Measurements from ENCODE around the gene CNIH2. TPM values are rescaled to one million over a fixed set of nuclear protein-coding genes. Genes with fewer than 3 reads are reported as not detected.

Gene CNIH2
- total and polyA plus RNA-seq, 2 of the 8 experiments (the other 6 are each of a cell fraction or from before 2014, with no cell fraction given): 12.5 to 15.8 TPM

GRCh38 chr11:66230156-66230555 lies 47.8 kb upstream of the CNIH2 start:
- no peak overlapping the region for H3K14ac ChIP-seq (ENCODE audit: insufficient read length)
- WGBS, 2 experiments (ENCODE audit: extremely low coverage in 1 of 2, insufficient coverage in 1 of 2, insufficient read length in 1 of 2, insufficient replicate concordance in 2 of 2, low coverage in 1 of 2, low lambda C conversion rate in 2 of 2, missing lambda C conversion rate in 1 of 2): 92% methylated on average over 5 of the region's 6 CpGs; no CpG with 5 or more reads in 1 of the 2 experiments
- H2BK15ac ChIP-seq (ENCODE audit: low read length): no peak overlapping the region
- H2AK5ac ChIP-seq (ENCODE audit: low read depth, low read length): no peak overlapping the region
- H3K23me2 ChIP-seq (ENCODE audit: low read depth, low read length): no peaks in the 10 kb centered on the region
- no peak overlapping the region for H2BK5ac ChIP-seq (ENCODE audit: low read depth, low read length)
- TF ChIP-seq CBX5 (IDR thresholded peaks at IDR 0.05; ENCODE audit: low read depth, low read length) (no peak), RBBP5 (IDR thresholded peaks at IDR 0.05; ENCODE audit: borderline replicate concordance, low read depth, low read length) (no peak), ZNF274 (IDR thresholded peaks at IDR 0.05; ENCODE audit: borderline replicate concordance, extremely low read depth, low read length) (no peak), RNF2 (IDR thresholded peaks at IDR 0.05; ENCODE audit: borderline replicate concordance, low read depth, low read length, missing control alignments, poor library complexity, severe bottlenecking) (no peak), SUZ12 (IDR thresholded peaks at IDR 0.05; ENCODE audit: low read length) (no peak), CTBP2 (IDR thresholded peaks at IDR 0.05; ENCODE audit: borderline replicate concordance, insufficient read depth, insufficient read length, low read length) (no peak), TEAD4 (IDR thresholded peaks at IDR 0.05; ENCODE audit: low read depth, low read length) (no peak), EZH2 (IDR thresholded peaks at IDR 0.05; ENCODE audit: low read depth, low read length, severe bottlenecking) (no peak)
- H3K27me3 ChIP-seq (replicated peaks in 1 of 4; ENCODE audit: control insufficient read depth in 3 of 4, extremely low read depth in 1 of 4, insufficient read depth in 3 of 4, low read length in 3 of 4): no peaks in the 10 kb centered on the region
- DNase-seq (ENCODE audit: low read depth in 1 of 2, low spot score in 2 of 2): no peak
- no peak overlapping the region for H3K18ac ChIP-seq (ENCODE audit: extremely low read depth, low read length)
- POLR2A ChIA-PET (ENCODE audit: partially characterized antibody): interaction anchor here (1.5 kb wide), 1 partner anchor 9 kb away, joined by 3 read pairs; no protein-coding TSS in a partner anchor
- H3K4me2 ChIP-seq (ENCODE audit: insufficient read depth in 1 of 2, low read depth in 2 of 2, low read length in 2 of 2): no peak overlapping the region
- H3K9me3 ChIP-seq (ENCODE audit: insufficient read depth in 2 of 2, low read depth in 1 of 2, low read length in 1 of 2): no peaks in the 10 kb centered on the region
- peaks cover 0 to 2% (median 0%) of the 10 kb centered on the region in 4 experiments; a peak in 5 of 7 replicates for H3K4me1 ChIP-seq (replicated peaks in 1 of 4; ENCODE audit: control insufficient read depth in 3 of 4, insufficient read depth in 4 of 4, low read length in 3 of 4)
- H3K4ac ChIP-seq (replicated peaks; ENCODE audit: insufficient read length, low read depth, low read length): no peak overlapping the region
- H3K79me1 ChIP-seq (ENCODE audit: low read depth, low read length): no peaks in the 10 kb centered on the region
- FAIRE-seq: no peak
- H2BK120ac ChIP-seq (replicated peaks; ENCODE audit: low read depth, low read length): no peak overlapping the region
- H4K5ac ChIP-seq (ENCODE audit: insufficient read length, low read depth, low read length): no peak overlapping the region
- H4K20me1 ChIP-seq (replicated peaks in 1 of 2; ENCODE audit: control insufficient read depth in 1 of 2, insufficient read depth in 2 of 2, low read length in 2 of 2): no peaks in the 10 kb centered on the region
- H2BK20ac ChIP-seq (ENCODE audit: low read length): no peak overlapping the region
- CTCF ChIA-PET (ENCODE audit: partially characterized antibody): interaction anchor here (0.6 to 12.4 kb wide), 3 partner anchors 9 to 1328 kb away, joined by 3 to 123 read pairs (median 3); no protein-coding TSS in a partner anchor
- no peaks in the 10 kb centered on the region for H3K79me2 ChIP-seq (ENCODE audit: control insufficient read depth in 1 of 2, insufficient read depth in 2 of 2, low read length in 2 of 2)
- no peak overlapping the region for H3K56ac ChIP-seq (replicated peaks; ENCODE audit: insufficient read length, low read depth, low read length)
- H2BK12ac ChIP-seq (ENCODE audit: low read depth, low read length): no peak overlapping the region
- peaks cover 0 to 2% (median 0%) of the 10 kb centered on the region in 4 experiments; a peak in 3 of 8 replicates for H3K36me3 ChIP-seq (ENCODE audit: control insufficient read depth in 2 of 4, insufficient read depth in 4 of 4, low read length in 3 of 4)
- H4K91ac ChIP-seq (replicated peaks; ENCODE audit: insufficient read length, low read length): no peak overlapping the region
- no peak overlapping the region for H3K9ac ChIP-seq (replicated peaks in 1 of 4; ENCODE audit: extremely low read depth in 1 of 4, low read depth in 3 of 4, low read length in 3 of 4)
- no peak overlapping the region for H3K27ac ChIP-seq (ENCODE audit: low read depth, low read length)
- H2AFZ ChIP-seq (ENCODE audit: low read length): no peak overlapping the region
- no peak overlapping the region for H3K4me3 ChIP-seq (ENCODE audit: extremely low read depth in 1 of 4, insufficient read depth in 2 of 4, low read depth in 3 of 4, low read length in 4 of 4)
- no peak overlapping the region for H4K8ac ChIP-seq (ENCODE audit: extremely low read depth, insufficient read depth, low read length)
- H3K23ac ChIP-seq (ENCODE audit: insufficient read length): no peak overlapping the region

Measured in H1 (cell line).